GM19455 (cell line): ENCODE data around the gene SMIM34.
"Not testable (repeated sequence)": the region's sequence is repeated elsewhere in the genome, so short reads cannot be mapped to it uniquely, and the experiment has no call there.

ENCODE experiments used
- ATAC-seq: cut with Tn5 transposase; IDR thresholded peaks from one replicate; pipeline ENCODE4 v1.9.1; 2021; ENCODE audit not compliant: unreplicated experiment

The SMIM34 gene

GRCh38 chr21:34423805-34424204, at the start of gene SMIM34:
TSS of gene SMIM34 (minus strand) at chr21:34423951. CDS start at chr21:34423839, 112 bp downstream.
- not testable (repeated sequence) for ATAC-seq

- ATAC-seq, result not testable (repeated sequence)
These were observed 43.6 kb upstream of the SMIM34 start for GRCh38 chr21:34467333-34467732.

- not testable (repeated sequence) for ATAC-seq
These were observed 35.7 kb upstream of the SMIM34 start for GRCh38 chr21:34459426-34459825.

GRCh38 chr21:34458266-34458665, 34.5 kb upstream of the SMIM34 start:
- not testable (repeated sequence) for ATAC-seq

GRCh38 chr21:34456180-34456579, 32.4 kb upstream of the SMIM34 start:
- ATAC-seq, result not testable (repeated sequence)

- ATAC-seq, result not testable (repeated sequence)
These were observed 31.9 kb upstream of the SMIM34 start for GRCh38 chr21:34455628-34456027.

GRCh38 chr21:34447018-34447417, 23.3 kb upstream of the SMIM34 start:
- ATAC-seq, result not testable (repeated sequence)

- ATAC-seq, result not testable (repeated sequence)
These were observed 19.7 kb upstream of the SMIM34 start for GRCh38 chr21:34443486-34443885.

GRCh38 chr21:34429710-34430109, 6.0 kb upstream of the SMIM34 start:
- not testable (repeated sequence) for ATAC-seq

- ATAC-seq, result not testable (repeated sequence)
These were observed 4.7 kb upstream of the SMIM34 start for GRCh38 chr21:34428441-34428840.

- not testable (repeated sequence) for ATAC-seq
These were observed 3.6 kb upstream of the SMIM34 start for GRCh38 chr21:34427339-34427738.

GRCh38 chr21:34417448-34418077, 6.2 kb downstream of the SMIM34 start:
- ATAC-seq, result not testable (repeated sequence)

GRCh38 chr21:34407294-34407693, 16.5 kb downstream of the SMIM34 start:
- not testable (repeated sequence) for ATAC-seq

GRCh38 chr21:34406676-34407075, 17.1 kb downstream of the SMIM34 start:
- not testable (repeated sequence) for ATAC-seq

- ATAC-seq, result not testable (repeated sequence)
These were observed 17.6 kb downstream of the SMIM34 start for GRCh38 chr21:34406102-34406501.

- not testable (repeated sequence) for ATAC-seq
These were observed 18.1 kb downstream of the SMIM34 start for GRCh38 chr21:34405686-34406085.

- not testable (repeated sequence) for ATAC-seq
These were observed 19.0 kb downstream of the SMIM34 start for GRCh38 chr21:34404742-34405141.

GRCh38 chr21:34400522-34400921, 23.2 kb downstream of the SMIM34 start:
- ATAC-seq, result not testable (repeated sequence)

- peak; percentile 91 for ATAC-seq
These were observed 39.9 kb downstream of the SMIM34 start for GRCh38 chr21:34383724-34384415.

GRCh38 chr21:34383138-34383537, 40.6 kb downstream of the SMIM34 start:
- not testable (repeated sequence) for ATAC-seq

GRCh38 chr21:34375619-34375972, 48.2 kb downstream of the SMIM34 start:
- ATAC-seq, result peak; percentile 63

GRCh38 chr21:34374940-34375618, 48.7 kb downstream of the SMIM34 start, which contains the start of gene SMIM11:
TSS of gene SMIM11 (plus strand) at chr21:34375507. CDS start at chr21:34379505, 3,998 bp downstream.
- peak; percentile 93 for ATAC-seq
